HG03558 (cell line): ENCODE measurements around the gene USHBP1.
"Not testable (repeated sequence)": the region's sequence is repeated elsewhere in the genome, so short reads cannot be mapped to it uniquely, and the experiment has no call there.

ENCODE experiments used
- ATAC-seq: cut with Tn5 transposase; IDR thresholded peaks from one replicate; pipeline ENCODE4 v1.9.1; 2021; ENCODE audit warnings: moderate number of reproducible peaks; ENCODE audit not compliant: unreplicated experiment; ENCODE audit errors: extremely low read depth

The USHBP1 gene

GRCh38 chr19:17296976-17297375 is 32.4 kb upstream of the USHBP1 start:
- no peak for ATAC-seq

GRCh38 chr19:17296273-17296672 is 31.7 kb upstream of the USHBP1 start:
- ATAC-seq: no peak

GRCh38 chr19:17295551-17295950 is 31.0 kb upstream of the USHBP1 start:
- not testable (repeated sequence) for ATAC-seq

- no peak for ATAC-seq
Measured at GRCh38 chr19:17294051-17294891, 29.7 kb upstream of the USHBP1 start.

- no peak for ATAC-seq
Measured at GRCh38 chr19:17293605-17294004, 29.1 kb upstream of the USHBP1 start.

- ATAC-seq: no peak
Measured at GRCh38 chr19:17292301-17293074, 27.9 kb upstream of the USHBP1 start.

- no peak for ATAC-seq
Measured at GRCh38 chr19:17289489-17289888, 24.9 kb upstream of the USHBP1 start.

- no peak for ATAC-seq
Measured at GRCh38 chr19:17286752-17287151, 22.2 kb upstream of the USHBP1 start.

GRCh38 chr19:17286263-17286662 is 21.7 kb upstream of the USHBP1 start:
- ATAC-seq: no peak

- ATAC-seq: no peak
Measured at GRCh38 chr19:17285415-17286135, 21.0 kb upstream of the USHBP1 start.

GRCh38 chr19:17283504-17283996 is 19.0 kb upstream of the USHBP1 start:
- ATAC-seq: no peak

- no peak for ATAC-seq
Measured at GRCh38 chr19:17282488-17283125, 18.1 kb upstream of the USHBP1 start.

- no peak for ATAC-seq
Measured at GRCh38 chr19:17281391-17282304, 17.1 kb upstream of the USHBP1 start, which contains the start of gene ANKLE1. Gene ANKLE1, plus strand, starts transcription at chr19:17281901. Its CDS starts 20 bp downstream, at chr19:17281921.

- ATAC-seq: no peak
Measured at GRCh38 chr19:17279436-17279835, 14.9 kb upstream of the USHBP1 start.

GRCh38 chr19:17275441-17276175 is 11.1 kb upstream of the USHBP1 start:
- ATAC-seq: no peak

- not testable (repeated sequence) for ATAC-seq
Measured at GRCh38 chr19:17274892-17275291, 10.3 kb upstream of the USHBP1 start.

- ATAC-seq: no peak
Measured at GRCh38 chr19:17268754-17269153, 4.2 kb upstream of the USHBP1 start.
